GM18505 (cell line): ENCODE measurements around the gene PRR15.

Experiments used
- ATAC-seq: cut with Tn5 transposase; IDR thresholded peaks from one replicate; pipeline ENCODE4 v1.9.1; 2021; ENCODE audit not compliant: unreplicated experiment
- POLR2A ChIP-seq: IDR thresholded peaks from 4 replicates; pipeline ENCODE4 v1.6.1; 2011; ENCODE audit warnings: borderline replicate concordance; ENCODE audit not compliant: insufficient read depth, insufficient read length; ENCODE audit errors: extremely low read depth

Gene PRR15

GRCh38 chr7:29610086-29610485 is 46.5 kb downstream of the PRR15 start:
- ATAC-seq: no peak

GRCh38 chr7:29611941-29612544 is 48.4 kb downstream of the PRR15 start:
- TF ChIP-seq POLR2A: no peak
- no peak for ATAC-seq

More at GRCh38 chr7:29610086-29610485, 46.5 kb downstream of the PRR15 start:
- no peak for TF ChIP-seq POLR2A

GRCh38 chr7:29612596-29612995 is 49.0 kb downstream of the PRR15 start:
- ATAC-seq: no peak
- TF ChIP-seq POLR2A: no peak

- TF ChIP-seq POLR2A: no peak
- ATAC-seq: no peak
Measured at GRCh38 chr7:29613100-29613499, 49.5 kb downstream of the PRR15 start.

GRCh38 chr7:29614229-29614628 is 50.6 kb downstream of the PRR15 start:
- no peak for ATAC-seq
- no peak for TF ChIP-seq POLR2A
